ENCODE data around the gene NTSR1.

NTSR1 gene

GRCh38 chr20:62708591-62709536 lies at the start of gene NTSR1:
NTSR1 (plus strand) TSS chr20:62708836; CDS start chr20:62709208, 372 bp downstream.
- Mint-ChIP-seq H3K9me3 (no peaks in the 10 kb centered on the region), H3K36me3 (ENCODE audit: low read depth) (no peaks in the 10 kb centered on the region), H3K27me3 (peaks cover 21% of the 10 kb centered on the region), H3K4me3 (no peak within 1 kb of the TSS), H3K4me1 (ENCODE audit: low read depth) (peaks cover 9% of the 10 kb centered on the region), H3K27ac (no peak within 1 kb of the TSS)

GRCh38 chr20:62659488-62660239 lies 49.0 kb upstream of the NTSR1 start:
- Mint-ChIP-seq H3K27me3 (no peaks in the 10 kb centered on the region), H3K27ac (no peak overlapping the region), H3K4me3 (no peak overlapping the region), H3K36me3 (ENCODE audit: low read depth) (peaks cover 18% of the 10 kb centered on the region), H3K9me3 (no peaks in the 10 kb centered on the region), H3K4me1 (ENCODE audit: low read depth) (no peaks in the 10 kb centered on the region)

DNA sequence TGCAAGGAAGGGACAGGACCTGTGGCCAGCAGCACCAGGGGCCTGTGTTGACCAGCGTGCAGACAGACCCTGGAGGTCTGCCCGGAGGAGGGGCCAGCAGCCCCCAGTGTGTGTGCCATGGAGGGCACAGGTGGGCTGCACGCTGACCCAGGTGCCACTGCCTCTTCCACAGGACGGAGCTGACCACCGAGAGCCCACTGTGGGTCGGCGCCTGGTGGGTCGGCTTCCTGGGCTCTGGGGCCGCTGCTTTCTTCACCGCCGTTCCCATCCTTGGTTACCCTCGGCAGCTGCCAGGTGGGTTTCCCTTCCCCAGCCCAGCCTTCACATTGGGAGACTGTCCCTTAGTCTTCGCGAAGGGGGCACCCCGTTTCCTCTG lies 48.4 kb upstream of the NTSR1 start:
- Mint-ChIP-seq H3K36me3 (ENCODE audit: low read depth) (peaks cover 18% of the 10 kb centered on the region), H3K27me3 (no peaks in the 10 kb centered on the region), H3K9me3 (no peaks in the 10 kb centered on the region), H3K27ac (no peak overlapping the region), H3K4me1 (ENCODE audit: low read depth) (no peaks in the 10 kb centered on the region), H3K4me3 (no peak overlapping the region)

DNA sequence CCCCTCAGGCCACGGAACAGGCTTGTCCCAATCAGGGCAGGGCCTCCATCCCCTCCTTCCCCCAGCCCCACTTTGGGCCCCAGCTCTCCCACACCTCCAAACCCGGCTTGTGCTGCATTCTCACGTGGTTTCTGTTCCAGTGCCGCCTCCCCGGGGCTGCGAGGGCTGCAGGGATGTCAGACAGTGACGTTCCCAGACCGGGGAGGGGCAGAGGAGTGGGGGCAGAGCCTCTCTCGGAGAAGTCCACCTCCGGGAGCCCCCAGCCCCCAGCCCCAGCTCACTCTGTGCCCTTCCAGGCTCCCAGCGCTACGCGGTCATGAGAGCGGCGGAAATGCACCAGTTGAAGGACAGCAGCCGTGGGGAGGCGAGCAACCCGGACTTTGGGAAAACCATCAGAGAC lies 47.9 kb upstream of the NTSR1 start:
- H3K36me3 Mint-ChIP-seq (ENCODE audit: low read depth) = peaks cover 18% of the 10 kb centered on the region
- no peaks in the 10 kb centered on the region for H3K4me1 Mint-ChIP-seq (ENCODE audit: low read depth)
- no peak overlapping the region for H3K4me3 Mint-ChIP-seq
- H3K27ac Mint-ChIP-seq = no peak overlapping the region
- H3K9me3 Mint-ChIP-seq = no peaks in the 10 kb centered on the region
- no peaks in the 10 kb centered on the region for H3K27me3 Mint-ChIP-seq

GRCh38 chr20:62661647-62662046 lies 47.0 kb upstream of the NTSR1 start:
- no peak overlapping the region for H3K27ac Mint-ChIP-seq
- no peaks in the 10 kb centered on the region for H3K4me1 Mint-ChIP-seq (ENCODE audit: low read depth)
- H3K4me3 Mint-ChIP-seq = no peak overlapping the region
- H3K36me3 Mint-ChIP-seq (ENCODE audit: low read depth) = peaks cover 17% of the 10 kb centered on the region
- H3K27me3 Mint-ChIP-seq = no peaks in the 10 kb centered on the region
- H3K9me3 Mint-ChIP-seq = no peaks in the 10 kb centered on the region

DNA sequence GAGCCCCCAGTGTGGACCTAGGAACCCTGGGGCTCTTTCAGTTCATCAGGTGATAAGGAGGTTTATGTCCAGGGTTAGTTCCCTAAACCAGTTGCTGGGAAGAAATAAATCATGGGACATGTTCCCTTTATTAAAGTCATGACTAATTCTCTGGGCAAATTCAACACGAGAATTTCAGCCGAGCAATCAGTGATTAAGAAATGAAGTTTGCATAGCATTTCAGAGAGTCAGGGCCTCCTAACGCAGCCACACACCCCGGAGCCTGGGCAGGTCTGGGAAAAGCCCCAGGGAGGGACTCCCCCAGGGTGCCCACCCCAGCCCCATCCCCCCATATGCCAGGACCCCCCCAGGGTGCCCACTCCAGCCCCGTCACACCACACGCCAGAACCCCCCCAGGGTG lies 46.2 kb upstream of the NTSR1 start:
- Mint-ChIP-seq H3K9me3 (no peaks in the 10 kb centered on the region), H3K36me3 (ENCODE audit: low read depth) (peaks cover 19% of the 10 kb centered on the region), H3K4me3 (no peak overlapping the region), H3K27ac (no peak overlapping the region), H3K4me1 (ENCODE audit: low read depth) (no peaks in the 10 kb centered on the region), H3K27me3 (no peaks in the 10 kb centered on the region)

DNA sequence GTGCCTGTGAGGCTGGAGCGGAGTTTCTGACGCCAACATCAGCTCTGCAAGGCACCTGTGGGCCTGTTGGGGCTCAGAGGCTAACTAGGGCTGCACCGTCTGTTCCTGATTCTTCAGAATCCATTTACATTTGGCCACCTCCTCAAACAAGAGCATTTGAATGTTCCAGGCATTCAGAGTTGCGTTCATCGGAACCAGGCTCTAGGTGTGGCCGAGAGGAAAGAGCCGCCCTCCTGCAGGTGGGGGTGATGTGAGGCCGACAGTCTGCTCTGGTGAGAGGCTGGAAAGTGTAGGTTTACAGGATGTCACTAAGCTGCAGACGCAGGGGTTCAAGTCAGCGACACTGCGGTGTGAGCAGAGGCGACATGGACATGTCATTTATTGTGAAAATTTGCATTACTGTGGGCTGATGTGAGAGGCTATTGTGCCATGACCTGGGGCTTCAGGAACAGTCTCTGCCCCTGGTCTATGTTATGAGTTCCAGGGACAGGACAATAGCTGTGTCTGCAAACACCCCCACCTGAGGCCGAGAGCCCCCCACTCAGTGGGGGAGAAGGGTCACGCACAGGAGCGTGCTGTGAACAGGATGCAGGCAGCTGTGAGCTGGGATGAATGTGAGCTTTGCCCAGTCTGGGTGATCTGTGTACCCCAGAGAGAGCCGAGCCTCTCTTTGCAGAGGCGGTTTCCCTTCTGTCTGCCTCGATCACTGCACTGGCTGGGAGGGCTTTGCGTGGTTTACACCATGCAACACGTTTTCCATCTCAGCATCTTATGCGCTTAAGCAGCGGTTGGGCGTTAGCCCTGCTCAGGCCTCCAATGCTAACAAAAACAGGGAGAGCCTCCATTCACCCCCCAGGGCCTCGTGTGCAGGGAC lies 45.3 kb upstream of the NTSR1 start:
- no peaks in the 10 kb centered on the region for H3K9me3 Mint-ChIP-seq
- H3K4me1 Mint-ChIP-seq (ENCODE audit: low read depth) = no peaks in the 10 kb centered on the region
- H3K27me3 Mint-ChIP-seq = no peaks in the 10 kb centered on the region
- H3K36me3 Mint-ChIP-seq (ENCODE audit: low read depth) = peaks cover 26% of the 10 kb centered on the region
- H3K27ac Mint-ChIP-seq = no peak overlapping the region
- no peak overlapping the region for H3K4me3 Mint-ChIP-seq

DNA sequence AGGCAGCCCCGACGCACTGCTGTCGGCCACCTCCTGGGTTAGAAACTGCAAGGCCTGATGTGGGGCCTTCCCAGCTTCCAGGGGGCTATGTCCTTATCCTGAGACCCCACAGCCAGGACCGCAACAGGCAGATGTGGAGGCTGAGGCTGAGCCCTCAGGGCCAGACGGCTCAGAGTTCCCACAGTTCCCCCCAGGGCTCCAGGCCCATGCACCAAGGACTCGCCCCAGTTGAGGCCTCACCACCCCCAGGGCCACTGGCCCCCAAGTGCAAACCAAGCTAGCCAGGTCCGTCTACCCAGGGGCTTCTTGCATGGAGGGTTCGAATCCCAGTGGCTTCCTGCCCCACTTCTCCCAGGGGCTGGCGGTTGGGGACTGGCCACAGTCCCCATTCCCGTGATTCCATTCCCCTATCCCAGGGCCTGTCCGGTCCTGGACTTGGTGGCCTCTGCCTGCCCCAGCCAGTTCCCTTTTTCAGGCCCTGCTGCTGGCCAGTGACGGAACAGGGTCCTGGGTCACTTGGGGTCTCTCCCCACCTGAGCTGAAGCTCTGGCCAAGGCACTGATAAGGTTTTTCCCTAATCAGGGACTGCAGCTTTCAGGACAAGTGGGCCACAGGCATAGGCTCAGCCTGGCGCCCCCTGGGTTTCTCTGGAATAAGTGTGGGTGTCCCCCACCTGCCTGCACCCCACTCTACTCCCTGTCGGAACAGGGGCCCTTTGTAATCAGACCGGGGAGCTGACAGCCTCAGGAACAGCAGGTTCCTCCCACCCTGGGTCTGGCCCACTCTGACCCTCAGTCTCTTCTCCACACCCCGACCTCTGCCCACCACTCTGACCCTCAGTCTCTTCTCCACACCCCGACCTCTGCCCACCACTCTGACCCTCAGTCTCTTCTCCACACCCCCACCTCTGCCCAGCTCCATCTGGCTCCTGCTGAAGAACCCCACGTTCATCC lies 44.3 kb upstream of the NTSR1 start:
- no peak overlapping the region for H3K4me3 Mint-ChIP-seq
- H3K36me3 Mint-ChIP-seq (ENCODE audit: low read depth) = peaks cover 23% of the 10 kb centered on the region
- no peak overlapping the region for H3K27ac Mint-ChIP-seq
- no peaks in the 10 kb centered on the region for H3K27me3 Mint-ChIP-seq
- no peaks in the 10 kb centered on the region for H3K9me3 Mint-ChIP-seq
- H3K4me1 Mint-ChIP-seq (ENCODE audit: low read depth) = no peaks in the 10 kb centered on the region

DNA sequence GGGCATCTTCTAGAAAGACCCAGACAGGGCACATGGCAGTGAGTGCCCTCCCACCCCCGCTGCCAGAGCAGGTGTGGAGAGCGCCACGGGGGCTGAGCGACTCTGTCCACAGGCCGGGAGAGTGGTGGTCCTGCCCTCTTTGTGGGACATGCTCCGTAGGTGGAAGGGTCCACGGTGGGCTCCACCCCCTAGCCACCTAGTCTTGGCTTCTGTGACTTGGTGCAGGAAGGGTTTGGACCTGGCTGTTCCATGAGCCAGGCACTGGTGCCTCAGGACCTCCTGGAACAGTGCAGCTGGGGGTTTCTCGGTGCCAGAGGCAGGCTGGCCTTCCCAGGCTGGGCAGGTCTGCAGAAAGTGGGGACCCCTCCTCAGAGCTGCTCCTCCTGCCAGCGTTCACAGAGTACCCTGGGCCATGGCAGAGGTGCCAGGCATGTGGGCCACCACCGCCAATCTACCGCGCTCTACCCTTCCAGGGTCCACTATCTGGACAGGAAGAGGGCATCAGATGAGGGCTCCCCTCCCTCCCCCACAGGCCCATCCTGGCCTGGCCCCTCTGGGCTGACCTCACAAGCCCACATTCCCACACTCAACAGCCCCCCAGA lies 43.4 kb upstream of the NTSR1 start:
- peaks cover 32% of the 10 kb centered on the region for H3K36me3 Mint-ChIP-seq (ENCODE audit: low read depth)
- H3K27me3 Mint-ChIP-seq = no peaks in the 10 kb centered on the region
- no peak overlapping the region for H3K4me3 Mint-ChIP-seq
- no peaks in the 10 kb centered on the region for H3K9me3 Mint-ChIP-seq
- H3K27ac Mint-ChIP-seq = no peak overlapping the region
- H3K4me1 Mint-ChIP-seq (ENCODE audit: low read depth) = no peaks in the 10 kb centered on the region

DNA sequence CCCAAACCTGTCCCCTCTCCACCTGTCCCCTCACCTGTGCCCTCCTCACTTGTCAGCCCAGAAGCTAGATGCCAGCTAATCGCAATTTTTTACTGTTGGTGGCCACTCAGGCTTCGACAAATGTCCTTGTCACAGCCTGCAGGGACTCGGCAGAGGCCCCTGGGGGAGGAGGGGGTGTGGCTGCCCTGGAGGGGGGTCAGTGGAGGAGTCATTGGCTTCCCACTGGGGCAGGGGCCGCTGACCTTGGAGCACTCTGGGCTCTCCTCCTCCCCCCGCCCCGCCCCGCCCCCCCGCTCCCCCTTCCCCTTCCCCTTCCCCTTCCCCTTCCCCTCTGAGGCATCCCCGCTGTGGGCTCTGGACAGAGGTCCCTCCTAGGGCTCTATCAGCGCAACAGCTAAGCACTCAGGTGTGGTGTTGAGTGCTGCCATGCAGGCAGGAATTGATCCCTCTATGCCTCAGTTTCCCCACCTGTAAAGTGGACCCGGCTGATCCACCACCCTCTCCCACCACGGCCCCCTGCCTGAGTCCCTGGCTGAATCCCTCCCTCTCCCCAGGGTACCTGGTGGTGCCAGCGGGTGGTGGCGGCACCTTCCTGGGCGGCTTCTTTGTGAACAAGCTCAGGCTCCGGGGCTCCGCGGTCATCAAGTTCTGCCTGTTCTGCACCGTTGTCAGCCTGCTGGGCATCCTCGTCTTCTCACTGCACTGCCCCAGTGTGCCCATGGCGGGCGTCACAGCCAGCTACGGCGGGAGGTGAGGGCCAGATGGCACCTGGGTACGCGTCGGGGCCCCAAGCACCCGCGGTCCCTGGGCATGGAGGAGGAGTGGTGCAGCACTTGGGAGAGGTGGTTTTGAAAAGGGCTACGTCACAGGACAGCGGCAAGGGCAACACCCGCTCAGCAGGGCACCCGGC lies 42.6 kb upstream of the NTSR1 start:
- Mint-ChIP-seq H3K27me3 (no peaks in the 10 kb centered on the region), H3K4me3 (no peak overlapping the region), H3K9me3 (no peaks in the 10 kb centered on the region), H3K36me3 (ENCODE audit: low read depth) (peaks cover 33% of the 10 kb centered on the region), H3K27ac (no peak overlapping the region), H3K4me1 (ENCODE audit: low read depth) (no peaks in the 10 kb centered on the region)

DNA sequence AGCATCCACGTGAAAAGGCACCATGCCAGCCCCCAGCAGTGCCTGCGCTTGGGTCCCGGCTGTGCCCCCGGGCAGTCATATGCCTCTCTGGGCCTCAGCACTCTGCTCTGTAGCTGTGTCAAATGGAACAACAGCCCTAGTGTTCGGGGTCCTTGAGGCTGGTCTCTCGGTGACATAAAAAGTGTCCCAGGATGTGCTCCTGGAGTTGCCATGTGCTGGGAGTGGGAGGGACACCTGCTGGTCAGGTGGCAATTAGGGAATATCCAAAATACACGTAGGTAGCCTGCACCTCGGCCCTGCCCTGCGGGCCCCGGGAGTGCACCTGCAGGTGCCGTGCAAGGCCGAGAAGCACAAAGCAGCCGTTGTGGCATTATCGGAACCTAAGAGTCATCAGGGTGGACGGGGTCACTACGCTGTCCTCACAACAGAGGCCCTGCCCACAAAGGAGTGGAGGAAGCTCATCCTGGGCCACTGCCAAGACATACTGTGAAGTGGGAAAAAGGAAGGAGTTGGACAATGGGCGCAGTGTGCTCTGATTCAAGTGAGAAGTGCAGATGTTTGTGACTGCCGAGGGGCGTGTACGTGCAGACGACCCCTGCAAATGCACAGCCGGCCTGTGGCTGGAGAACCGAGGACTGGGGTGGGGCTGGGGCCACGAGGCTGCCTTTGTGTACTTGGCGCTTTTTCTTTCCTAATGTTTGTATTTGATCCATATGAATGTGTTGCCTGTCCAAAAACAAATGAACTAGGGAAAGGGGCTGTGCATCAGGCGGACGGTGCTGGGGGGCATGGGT lies 41.7 kb upstream of the NTSR1 start:
- no peaks in the 10 kb centered on the region for H3K9me3 Mint-ChIP-seq
- H3K36me3 Mint-ChIP-seq (ENCODE audit: low read depth) = peaks cover 41% of the 10 kb centered on the region
- no peak overlapping the region for H3K4me3 Mint-ChIP-seq
- no peaks in the 10 kb centered on the region for H3K27me3 Mint-ChIP-seq
- no peak overlapping the region for H3K27ac Mint-ChIP-seq
- H3K4me1 Mint-ChIP-seq (ENCODE audit: low read depth) = no peaks in the 10 kb centered on the region
